ENCODE results near the gene ATG4B.

The ATG4B gene

GRCh38 chr2:241611062-241611461 is 26.4 kb upstream of the ATG4B start:
- DNase-seq = no peak
- intact Hi-C loops (cut with DNase I) = no loop called here

GRCh38 chr2:241612156-241613016 is 25.1 kb upstream of the ATG4B start:
- intact Hi-C loops (cut with DNase I) = no loop called here
- DNase-seq = no peak

- intact Hi-C loops (cut with DNase I) = no loop called here
- no peak for DNase-seq
Observed at GRCh38 chr2:241613017-241613780, 24.3 kb upstream of the ATG4B start.

GRCh38 chr2:241615041-241615440 is 22.5 kb upstream of the ATG4B start:
- intact Hi-C loops (cut with DNase I) = no loop called here
- DNase-seq = no peak

- DNase-seq = peak in 8 of 42 donors; percentile 19 to 60 (median 44)
- intact Hi-C loops (cut with DNase I) = no loop called here
Observed at GRCh38 chr2:241615522-241616052, 21.9 kb upstream of the ATG4B start.

GRCh38 chr2:241616168-241617125 is 21.0 kb upstream of the ATG4B start:
- intact Hi-C loops (cut with DNase I) = no loop called here
- no peak for DNase-seq

GRCh38 chr2:241617431-241618154 is 19.9 kb upstream of the ATG4B start:
- DNase-seq = peak in 2 of 42 donors; percentile 23 to 50
- intact Hi-C loops (cut with DNase I) = no loop called here

GRCh38 chr2:241618296-241618805 is 19.1 kb upstream of the ATG4B start:
- no peak for DNase-seq
- intact Hi-C loops (cut with DNase I) = no loop called here

- intact Hi-C loops (cut with DNase I) = no loop called here
Observed at GRCh38 chr2:241618829-241619228, 18.7 kb upstream of the ATG4B start.

GRCh38 chr2:241619597-241620418 is 17.7 kb upstream of the ATG4B start:
- intact Hi-C loops (cut with DNase I) = no loop called here

More at GRCh38 chr2:241618829-241619228, 18.7 kb upstream of the ATG4B start:
- no peak for DNase-seq

GRCh38 chr2:241620419-241620769 is 17.1 kb upstream of the ATG4B start:
- peak in 1 of 42 donors; percentile 41 for DNase-seq
- intact Hi-C loops (cut with DNase I) = no loop called here

More at GRCh38 chr2:241619597-241620418, 17.7 kb upstream of the ATG4B start:
- DNase-seq = no peak

- intact Hi-C loops (cut with DNase I) = no loop called here
- DNase-seq = no peak
Observed at GRCh38 chr2:241627675-241628074, 9.8 kb upstream of the ATG4B start.

GRCh38 chr2:241629762-241630435 is 7.6 kb upstream of the ATG4B start:
- peak in 7 of 42 donors; percentile 21 to 77 (median 52) for DNase-seq
- intact Hi-C loops (cut with DNase I) = no loop called here

GRCh38 chr2:241632478-241633325 is 4.8 kb upstream of the ATG4B start:
- intact Hi-C loops (cut with DNase I) = no loop called here
- peak in 32 of 42 donors; percentile 23 to 86 (median 57) for DNase-seq

GRCh38 chr2:241633561-241633960 is 3.9 kb upstream of the ATG4B start:
- no peak for DNase-seq
- intact Hi-C loops (cut with DNase I) = no loop called here

GRCh38 chr2:241635756-241636155 is 1.7 kb upstream of the ATG4B start:
- no peak for DNase-seq
- intact Hi-C loops (cut with DNase I) = loop anchor here (2.0 to 5.0 kb wide), 2 partner anchors 51 to 128 kb away; partner anchors contain the start of genes DTYMK and STK25

Data from head of caudate nucleus (tissue), 42 donors.